Tibial nerve (tissue), 4 donors: Measurements from ENCODE around the gene CCDC28A.

Source experiments
- CTCF ChIP-seq, 5 experiments: fragments of 200-600 bp in 3 of 5; fragments of 450-650 bp in 2 of 5; sonication (generic) in 3 of 5; IDR thresholded peaks; one replicate each; pipeline ENCODE4 v1.5.1; 2016 to 2019; ENCODE audit warnings: antibody characterized with exemption in 5 of 5, mild to moderate bottlenecking in 3 of 5, moderate library complexity in 2 of 5
- EP300 ChIP-seq, 2 donors: sonication (generic); formaldehyde crosslinking; IDR thresholded peaks; one replicate each; pipeline ENCODE4 v1.6.1; 2017; ENCODE audit warnings: antibody characterized with exemption in 2 of 2, mild to moderate bottlenecking in 1 of 2

- TF ChIP-seq CTCF (IDR thresholded peaks at IDR 0.05) (no peak), EP300 (IDR thresholded peaks at IDR 0.05) (no peak)
Observed at GRCh38 chr6:138815221-138815620, 41.7 kb downstream of the CCDC28A start.
